ENCODE measurements around the gene STXBP1. TPM values are rescaled to one million over a fixed set of nuclear protein-coding genes. Genes with fewer than 3 reads are reported as not detected.

Gene STXBP1
- total and polyA plus RNA-seq, 2 donors (not counting 3 experiments of a cell fraction or from before 2014, with no cell fraction given) = 18.8 to 51.3 TPM

GRCh38 chr9:127650518-127650917 lies 38.4 kb downstream of the STXBP1 start:
- Histone ChIP-seq H3K27ac (ENCODE audit: insufficient read depth, low read depth, low read length) (no peak overlapping the region), H3K4me1 (ENCODE audit: control insufficient read depth, extremely low read depth, insufficient read depth, low read length) (no peaks in the 10 kb centered on the region), H3K9ac (replicated peaks; ENCODE audit: extremely low read depth, insufficient read depth, low read length) (no peak overlapping the region), H3K36me3 (ENCODE audit: control insufficient read depth in 2 of 2, extremely low read depth in 1 of 2, insufficient read depth in 2 of 2, low read length in 2 of 2) (peaks cover 3 to 7% of the 10 kb centered on the region in 2 experiments), H3K9me1 (replicated peaks; ENCODE audit: control insufficient read depth, extremely low read depth, insufficient read depth, low read length) (no peaks in the 10 kb centered on the region), H3K27me3 (ENCODE audit: control insufficient read depth in 2 of 2, insufficient read depth in 2 of 2, low read length in 2 of 2) (no peaks in the 10 kb centered on the region), H3K4me3 (replicated peaks in 1 of 3; ENCODE audit: insufficient read depth in 1 of 3, low read depth in 1 of 3, low read length in 3 of 3) (no peak overlapping the region), H3K4me2 (ENCODE audit: insufficient read depth, low read length) (no peak overlapping the region), H3K79me2 (ENCODE audit: control insufficient read depth, insufficient read depth, low read length) (no peaks in the 10 kb centered on the region), H3K9me3 (replicated peaks; ENCODE audit: control insufficient read depth, insufficient read depth, low read length) (no peaks in the 10 kb centered on the region), H4K20me1 (replicated peaks; ENCODE audit: control insufficient read depth, extremely low read depth, insufficient read depth, low read length) (no peaks in the 10 kb centered on the region), H2AFZ (ENCODE audit: low read depth, low read length) (no peak overlapping the region)
- dilution Hi-C loops (cut with MboI; ENCODE audit: extremely low pct_ligation_motif_present, low sequenced_read_pairs) (no loop called here), intact Hi-C loops (cut with micrococcal nuclease) (no loop called here)
- no TSS peak for BruUV-seq (replicated peaks)
- no peak for DNase-seq (ENCODE audit: low read depth, low spot score)
- CTCF ChIA-PET = no interaction called here
- FAIRE-seq = no peak
- POLR2A ChIA-PET = no interaction called here
- TF ChIP-seq CTCF (IDR thresholded peaks at IDR 0.05; ENCODE audit: extremely low read depth in 1 of 2, insufficient read depth in 1 of 2, low read depth in 1 of 2, low read length in 2 of 2) (no peak), EZH2 (IDR thresholded peaks at IDR 0.05; ENCODE audit: borderline replicate concordance, low read depth, low read length, severe bottlenecking) (no peak), MYC (IDR thresholded peaks at IDR 0.05; ENCODE audit: low read depth, low read length) (no peak), GATA2 (IDR thresholded peaks at IDR 0.05; ENCODE audit: insufficient read depth, insufficient read length, low read depth, low read length) (no peak), JUN (IDR thresholded peaks at IDR 0.05; ENCODE audit: borderline replicate concordance, insufficient read depth, insufficient read length, low read depth) (no peak), MAX (IDR thresholded peaks at IDR 0.05; ENCODE audit: insufficient read depth, insufficient read length) (no peak), FOS (IDR thresholded peaks at IDR 0.05; ENCODE audit: borderline replicate concordance, insufficient read depth, low read length) (no peak), POLR2AphosphoS5 (IDR thresholded peaks at IDR 0.05; ENCODE audit: insufficient read depth, low read depth, low read length) (no peak), POLR2A (IDR thresholded peaks at IDR 0.05; ENCODE audit: low read depth, low read length) (no peak)

All from endothelial cell of umbilical vein (primary cell).